HG02623 (cell line): Measurements from ENCODE around the gene KRT82.
"Not testable (repeated sequence)": the region's sequence is repeated elsewhere in the genome, so short reads cannot be mapped to it uniquely, and the experiment has no call there.

ENCODE experiments used
- ATAC-seq: cut with Tn5 transposase; IDR thresholded peaks from one replicate; pipeline ENCODE4 v1.9.1; 2021; ENCODE audit warnings: moderate library complexity; ENCODE audit not compliant: unreplicated experiment

The KRT82 gene

GRCh38 chr12:52346593-52346992 lies 59.5 kb downstream of the KRT82 start:
- ATAC-seq = no peak

GRCh38 chr12:52345041-52345440 lies 61.1 kb downstream of the KRT82 start:
- not testable (repeated sequence) for ATAC-seq

- no peak for ATAC-seq
Measured at GRCh38 chr12:52344111-52344510, 62.0 kb downstream of the KRT82 start.
